GM18861 (cell line): ENCODE measurements around the gene APBB2.
"Not testable (repeated sequence)": the region's sequence is repeated elsewhere in the genome, so short reads cannot be mapped to it uniquely, and the experiment has no call there.

Source experiments
- ATAC-seq: cut with Tn5 transposase; IDR thresholded peaks from one replicate; pipeline ENCODE4 v1.9.1; 2021; ENCODE audit not compliant: unreplicated experiment

The APBB2 gene

DNA sequence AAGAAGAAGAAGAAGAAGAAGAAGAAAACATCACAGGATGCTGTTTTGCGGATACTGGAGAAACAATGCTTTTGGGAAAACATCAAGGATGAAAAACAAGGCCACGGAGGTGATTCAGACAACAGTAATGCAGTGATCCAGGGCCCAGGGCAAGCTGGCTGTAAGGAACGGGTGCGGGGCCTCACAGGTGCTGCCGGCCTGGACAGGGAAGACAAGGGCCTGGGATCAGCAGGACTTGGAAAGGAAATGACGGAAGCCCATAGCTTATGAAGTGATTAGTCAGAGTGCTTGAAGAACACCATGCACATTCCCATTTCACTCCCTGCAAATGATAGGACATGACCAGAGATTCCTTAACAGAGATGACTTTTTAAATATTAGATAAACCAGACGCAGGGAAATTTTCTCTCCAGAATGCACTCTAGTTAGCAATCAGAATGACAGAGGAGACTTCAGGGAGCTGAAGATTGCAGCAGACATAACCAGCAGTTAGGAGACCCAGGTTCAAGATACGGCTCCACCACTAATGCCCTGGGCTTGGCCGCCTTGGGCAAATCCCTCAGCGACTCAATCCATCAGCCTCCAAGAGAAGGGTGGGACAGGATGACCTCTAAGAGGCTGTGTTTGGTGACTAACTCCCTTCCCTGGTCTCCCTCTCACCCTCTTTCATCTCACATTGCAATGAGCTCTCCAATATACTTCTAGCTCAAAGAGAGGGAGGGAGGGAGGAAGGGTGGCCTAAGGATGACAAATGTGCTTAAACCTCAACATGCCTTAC, 54.1 kb downstream of the APBB2 start:
- no peak for ATAC-seq

DNA sequence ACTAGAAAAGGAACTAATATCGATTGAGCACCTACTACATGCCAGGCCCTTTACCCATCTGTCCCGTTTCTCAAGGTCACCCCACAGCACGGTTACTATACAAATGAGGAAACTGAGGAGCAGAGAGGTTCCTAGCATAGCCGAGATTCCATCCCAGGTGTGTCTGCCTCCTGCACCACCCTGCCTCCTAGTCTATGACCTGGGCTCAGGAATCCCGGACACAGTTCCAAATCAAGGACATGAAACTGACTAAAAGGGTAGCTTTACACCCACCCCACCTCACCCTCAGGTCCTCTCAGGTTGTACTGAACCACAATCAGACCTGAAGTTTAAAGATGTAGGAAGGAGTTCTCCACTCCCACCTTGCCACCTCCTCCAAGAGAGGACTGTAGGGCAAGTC, 55.6 kb downstream of the APBB2 start:
- no peak for ATAC-seq

DNA sequence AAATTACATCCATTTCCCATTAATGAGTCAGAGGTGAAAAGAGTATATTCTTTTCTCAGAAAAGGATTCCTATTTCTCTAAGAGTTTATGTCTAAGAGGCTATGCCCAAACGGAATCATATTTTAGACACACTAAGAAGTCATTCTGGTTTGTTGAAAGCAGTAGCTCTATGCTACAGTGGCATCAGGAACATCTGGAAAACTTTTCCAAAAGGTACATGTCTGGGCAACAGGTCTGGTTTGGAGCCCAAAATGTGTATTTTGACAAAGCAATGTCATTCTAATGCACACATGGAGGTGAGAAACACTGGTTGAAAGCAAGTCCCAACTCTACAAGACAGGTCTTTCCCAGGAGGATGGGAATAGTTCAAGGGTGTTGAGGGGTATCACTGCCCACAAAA, 56.1 kb downstream of the APBB2 start:
- no peak for ATAC-seq

DNA sequence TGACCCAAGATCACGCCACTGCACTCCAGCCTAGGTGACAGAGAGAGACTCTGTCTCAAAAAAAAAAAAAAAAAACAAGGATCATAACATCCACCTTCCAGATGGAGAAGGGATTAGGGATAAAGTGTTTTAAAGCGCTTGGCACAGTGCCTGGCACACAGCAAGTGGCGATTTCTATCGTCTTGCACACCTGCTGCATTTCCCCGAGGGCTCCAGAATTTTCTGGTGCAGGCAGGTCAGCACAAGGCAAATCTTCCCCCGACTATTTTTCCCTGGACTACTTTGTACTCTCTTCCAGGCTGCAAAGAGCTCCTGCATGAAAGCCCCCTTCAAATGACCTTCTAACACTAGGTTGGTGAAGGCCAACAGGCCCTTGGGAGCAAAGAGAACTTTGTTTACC, 57.3 kb downstream of the APBB2 start:
- no peak for ATAC-seq

DNA sequence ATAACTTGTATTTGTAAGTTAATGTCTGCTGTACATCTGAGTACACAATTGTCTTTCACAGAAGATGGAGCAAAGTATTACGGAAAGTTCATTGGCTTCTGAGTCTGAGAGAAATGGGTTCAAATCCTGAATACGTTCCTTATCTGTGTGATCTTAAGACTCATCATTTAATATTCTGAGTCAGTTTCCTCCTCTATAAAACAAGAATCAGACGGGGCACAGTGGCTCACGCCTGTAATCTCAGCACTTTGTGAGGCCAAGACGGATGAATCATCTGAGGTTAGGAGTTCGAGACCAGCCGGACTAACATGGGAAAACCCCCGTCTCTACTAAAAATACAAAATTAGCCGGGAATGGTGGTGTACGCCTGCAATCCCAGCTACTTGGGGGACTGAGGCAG, 57.8 kb downstream of the APBB2 start:
- ATAC-seq: no peak

DNA sequence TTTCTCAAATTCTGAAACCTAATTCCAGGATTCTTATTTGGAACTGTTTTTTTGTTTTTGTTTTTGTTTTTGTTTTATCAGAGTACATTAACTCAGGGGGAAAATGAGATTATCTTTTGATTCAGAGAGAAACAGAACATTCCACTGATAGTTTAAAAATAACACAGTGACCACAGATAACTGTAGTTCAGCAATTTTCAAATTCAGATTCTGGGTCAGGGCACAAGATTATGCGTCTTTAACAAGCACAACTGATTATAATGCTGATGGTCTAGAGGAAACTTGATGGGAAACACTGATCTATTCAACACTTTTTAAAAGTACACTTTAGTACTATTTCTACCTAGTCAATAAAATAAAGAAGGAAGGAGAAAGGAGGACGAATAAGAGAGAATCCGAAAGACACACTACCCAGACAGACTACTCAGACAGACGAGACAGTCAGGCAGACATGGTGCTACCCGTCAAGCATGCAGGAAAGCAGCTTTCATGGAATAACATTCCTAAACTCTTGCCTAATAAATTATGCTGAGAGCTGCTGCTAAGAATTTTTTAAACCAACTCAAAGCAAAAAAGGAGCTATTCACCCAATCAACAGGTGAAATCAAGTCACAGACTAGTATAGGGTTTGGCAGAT, 59.0 kb downstream of the APBB2 start:
- no peak for ATAC-seq

DNA sequence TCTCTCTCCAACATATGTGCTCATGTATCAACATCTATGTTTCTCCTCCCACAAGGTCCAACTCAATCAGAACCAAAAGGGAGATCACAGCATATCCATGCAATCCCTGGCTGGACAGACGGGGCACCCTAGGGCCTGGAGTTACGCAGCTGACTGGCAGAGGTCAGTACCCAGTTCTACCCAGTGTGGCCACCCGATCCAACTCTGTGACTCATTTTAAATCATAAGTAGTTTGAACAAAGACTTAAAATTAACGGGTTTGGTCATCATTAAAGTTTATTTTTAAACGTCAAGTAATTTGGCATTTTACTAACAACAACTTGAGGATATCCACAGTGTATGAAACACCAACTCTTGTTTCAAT, 59.5 kb downstream of the APBB2 start:
- no peak for ATAC-seq

DNA sequence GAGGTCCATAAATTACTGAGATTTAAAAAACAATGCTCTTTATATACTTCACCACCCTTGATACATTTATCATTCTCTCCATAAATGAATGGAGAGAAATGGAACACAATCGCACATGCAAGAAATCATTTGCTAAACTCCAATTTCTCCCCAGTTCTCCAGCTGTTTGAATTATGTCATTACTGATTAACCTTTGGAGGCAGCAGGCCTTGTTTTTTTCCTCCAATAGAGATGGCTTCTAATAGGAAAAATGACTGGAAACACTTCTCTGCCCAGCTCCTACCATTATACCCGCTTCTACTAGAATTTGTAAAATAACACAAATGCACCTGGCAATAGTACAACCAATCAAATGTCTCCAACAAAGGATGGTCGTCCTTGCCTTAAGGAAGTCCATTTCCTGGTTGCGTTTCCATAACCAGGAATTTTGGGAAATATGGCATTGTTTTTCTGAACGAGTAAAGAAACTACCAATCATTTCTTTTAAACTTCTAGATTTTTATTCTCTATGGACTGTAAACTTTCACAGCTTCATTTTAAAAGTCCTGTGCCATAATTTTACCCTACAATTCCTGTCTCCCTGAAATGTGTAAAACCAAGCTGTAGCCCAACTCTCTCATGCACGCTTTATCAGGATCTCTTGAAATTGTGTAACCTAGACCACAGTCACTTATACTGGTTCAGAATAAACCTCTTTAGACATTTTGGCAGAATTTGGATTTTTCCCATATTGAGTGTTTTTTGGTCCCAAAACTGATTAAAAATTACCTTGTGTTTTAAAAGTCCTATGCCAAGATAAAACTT, 60.1 kb downstream of the APBB2 start:
- no peak for ATAC-seq

DNA sequence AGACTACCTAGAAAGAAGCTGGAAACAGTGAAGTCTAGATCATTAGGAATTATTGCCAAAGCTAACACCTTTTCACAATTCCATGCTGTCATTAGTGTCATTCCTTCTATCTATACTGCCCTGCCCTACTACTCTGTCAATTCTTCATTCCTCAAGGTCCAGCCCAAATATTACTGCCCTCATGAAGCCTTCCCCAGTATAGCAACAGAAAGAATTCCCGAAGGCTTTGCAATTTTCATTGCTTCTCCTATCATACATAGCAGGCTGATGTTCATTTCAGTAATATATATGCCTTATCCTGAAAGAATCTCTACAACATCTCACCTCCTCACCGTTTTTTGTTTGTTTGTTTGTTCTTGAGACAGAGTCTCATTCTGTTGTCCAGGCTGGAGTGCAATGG, 63.9 kb downstream of the APBB2 start:
- no peak for ATAC-seq

DNA sequence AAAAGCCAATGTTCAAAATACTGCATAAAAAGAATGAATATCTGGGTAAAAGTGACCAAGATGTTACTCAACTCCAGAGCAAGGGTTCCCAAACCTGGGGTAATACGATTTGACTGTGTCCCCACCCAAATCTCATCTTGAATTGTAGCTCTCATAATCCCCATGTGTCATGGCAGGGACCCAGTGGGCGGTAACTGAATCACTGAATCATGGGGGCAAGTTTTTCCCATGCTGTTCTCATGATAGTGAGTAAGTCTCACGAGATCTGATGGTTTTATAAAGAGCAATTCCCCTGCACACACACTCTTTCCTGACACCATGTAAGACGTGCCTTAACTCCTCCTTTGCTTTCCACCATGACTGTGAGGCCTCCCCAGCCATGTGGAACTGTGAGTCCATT, 64.8 kb downstream of the APBB2 start:
- not testable (repeated sequence) for ATAC-seq

DNA sequence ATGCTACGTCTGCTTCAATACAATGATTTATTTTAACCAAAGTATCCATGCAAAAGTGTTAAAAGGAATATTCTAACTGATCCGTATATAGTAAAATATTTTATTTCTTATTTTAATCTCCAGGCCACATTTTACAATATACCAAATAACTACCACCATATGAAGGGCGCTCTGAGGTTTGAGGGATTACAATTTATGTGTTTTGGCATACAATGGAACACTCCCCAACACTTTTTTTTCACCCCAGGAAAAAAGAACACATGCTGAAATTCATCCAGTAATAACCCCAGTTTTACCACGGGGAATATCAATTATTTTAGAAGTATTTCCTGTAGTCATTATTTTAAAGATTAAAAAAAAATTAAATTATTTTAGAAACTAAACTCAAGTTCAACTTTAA, 65.4 kb downstream of the APBB2 start:
- no peak for ATAC-seq

DNA sequence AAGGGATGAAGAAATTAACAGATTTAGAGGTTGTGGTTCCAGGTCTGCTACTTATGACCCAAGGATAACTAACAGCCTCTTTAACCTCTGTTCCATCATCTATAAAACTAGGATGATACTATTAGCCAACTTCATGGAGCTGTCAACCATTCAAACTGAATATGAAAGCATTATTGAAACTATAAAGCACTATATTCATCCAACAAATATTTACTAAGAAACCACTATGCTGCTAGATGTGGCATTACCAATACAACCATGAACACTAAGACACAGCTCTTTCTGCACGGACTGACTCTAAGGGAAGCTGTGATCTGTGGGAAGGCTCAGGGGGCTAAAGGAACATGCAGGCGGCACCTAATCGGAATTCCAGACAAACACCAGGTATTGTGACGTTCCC, 66.0 kb downstream of the APBB2 start:
- no peak for ATAC-seq

DNA sequence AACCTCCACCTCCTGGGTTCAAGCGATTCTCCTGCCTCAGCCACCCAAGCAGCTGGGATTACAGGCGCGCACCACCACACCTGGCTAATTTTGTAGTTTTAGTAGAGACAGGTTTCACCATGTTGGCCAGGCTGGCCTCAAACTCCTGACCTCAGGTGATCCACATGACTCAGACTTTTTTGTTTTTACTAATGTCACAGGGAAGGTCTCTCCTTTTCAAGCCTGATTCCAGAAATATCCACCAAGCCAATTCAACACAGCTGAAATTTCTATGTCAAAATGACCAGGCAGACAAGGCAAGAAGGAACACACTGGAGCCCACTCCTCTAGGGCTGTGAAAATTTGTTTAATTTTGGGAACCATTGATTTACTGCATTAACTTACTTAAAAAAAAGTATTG, 66.8 kb downstream of the APBB2 start:
- not testable (repeated sequence) for ATAC-seq

DNA sequence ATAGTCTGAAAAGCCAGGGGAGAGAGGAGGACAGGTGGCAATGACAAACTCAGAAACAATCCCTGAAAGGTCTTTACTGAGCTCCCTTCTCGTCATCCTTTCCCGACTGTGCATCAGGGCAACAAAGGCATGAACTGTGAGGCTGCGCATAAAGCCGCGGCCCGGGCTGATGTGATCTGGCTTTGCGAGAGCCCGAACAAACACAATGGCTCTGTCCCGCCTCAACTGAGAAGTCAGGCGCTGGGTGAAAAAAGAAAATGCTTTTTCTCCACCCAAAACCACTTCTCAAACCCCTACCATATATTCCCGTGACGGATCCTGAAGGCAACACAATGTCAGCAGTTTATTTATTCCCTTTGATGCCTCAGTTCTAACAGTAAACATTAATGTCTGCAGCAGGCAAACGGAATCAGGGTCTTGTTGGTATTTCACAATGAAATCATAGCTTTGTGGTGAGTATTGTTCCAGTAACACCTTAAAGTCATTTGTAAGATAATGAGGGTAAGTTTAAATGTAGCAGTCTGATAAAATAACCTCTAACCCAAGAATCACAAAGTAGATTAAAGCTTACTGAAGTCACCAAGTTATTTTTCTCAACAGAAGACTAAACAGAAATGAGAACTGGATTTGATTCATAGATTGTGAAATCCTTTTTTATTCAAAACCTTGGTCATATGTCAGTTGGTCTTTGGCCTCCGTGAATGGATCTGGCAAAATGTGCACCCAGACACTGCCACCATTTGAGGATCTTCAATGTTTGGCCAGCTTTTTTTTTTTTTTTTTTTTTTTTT, 67.4 kb downstream of the APBB2 start:
- no peak for ATAC-seq

DNA sequence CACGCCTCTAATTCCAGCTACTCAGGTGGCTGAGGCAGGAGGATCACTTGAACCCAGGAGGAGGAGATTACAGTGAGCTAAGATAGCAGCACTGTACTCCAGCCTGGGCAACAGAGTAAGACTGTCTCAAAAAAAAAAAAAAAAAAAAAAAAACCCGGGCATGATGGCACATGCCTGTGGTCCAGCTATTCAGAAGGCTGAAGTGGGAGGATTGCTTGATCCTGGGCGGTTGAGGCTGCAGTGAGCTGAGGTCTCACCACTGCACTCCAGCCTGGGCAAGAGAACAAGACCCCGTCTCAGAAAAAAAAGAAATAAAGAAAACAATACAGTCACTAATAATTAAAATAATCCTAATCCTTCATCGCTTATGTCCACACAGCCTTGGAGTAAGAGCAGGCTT, 68.1 kb downstream of the APBB2 start:
- ATAC-seq: no peak

DNA sequence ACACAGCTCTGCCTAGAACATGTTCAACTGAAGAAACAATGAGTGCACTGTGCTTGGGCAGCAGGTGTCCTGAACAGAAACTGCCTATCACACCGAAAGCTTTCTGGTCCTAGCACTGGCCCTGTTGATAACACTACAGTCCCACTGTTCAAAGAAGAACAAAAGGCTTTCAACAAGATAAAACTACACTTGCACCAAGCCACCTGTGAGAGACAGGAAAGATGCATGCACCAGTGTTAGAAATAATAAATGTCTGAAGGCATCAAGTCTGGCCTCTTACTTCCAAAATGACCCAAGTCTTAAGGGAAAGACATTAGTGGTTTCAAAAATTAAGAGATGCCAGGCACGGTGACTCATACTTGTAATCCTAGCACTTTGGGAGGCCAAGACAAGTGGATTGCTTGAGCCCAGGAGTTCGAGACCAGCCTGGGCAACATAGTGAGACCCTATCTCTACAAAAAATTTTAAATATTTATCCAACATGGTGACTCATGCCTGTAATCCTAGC, 68.7 kb downstream of the APBB2 start:
- ATAC-seq: no peak

DNA sequence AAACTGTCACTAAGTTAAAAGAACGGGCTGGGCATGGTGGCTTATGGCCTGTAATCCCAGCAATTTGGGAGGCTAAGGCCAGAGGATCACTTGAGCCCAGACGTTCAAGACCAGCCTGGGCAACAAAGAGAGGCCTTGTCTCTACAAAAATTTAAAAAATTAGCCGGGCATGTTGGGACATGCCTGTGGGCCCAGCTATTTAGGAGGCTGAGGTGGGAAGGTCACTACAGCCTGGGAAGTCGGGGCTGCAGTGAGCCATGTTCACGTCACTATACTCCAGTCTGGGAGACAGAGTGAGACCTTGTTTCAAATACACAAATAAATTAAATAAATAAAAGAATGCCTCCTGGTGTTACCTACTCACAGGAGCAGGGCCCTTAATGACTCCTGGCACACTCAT, 69.5 kb downstream of the APBB2 start:
- no peak for ATAC-seq

DNA sequence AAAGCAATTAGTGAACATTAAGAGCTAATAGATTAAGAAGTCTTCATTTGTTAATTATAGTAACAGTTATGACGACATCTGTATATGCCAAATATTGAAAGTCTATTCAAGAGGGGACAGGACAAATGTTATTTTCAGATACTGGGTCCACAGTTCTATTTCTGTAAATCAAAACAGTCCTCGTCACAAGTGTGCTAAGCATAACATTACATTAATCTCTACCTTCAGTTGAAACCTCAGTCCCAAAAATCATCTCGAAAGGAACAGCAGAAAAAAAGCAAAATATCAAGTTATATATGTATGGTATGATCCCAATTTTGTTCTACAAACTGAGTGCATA, 70.3 kb downstream of the APBB2 start:
- ATAC-seq: no peak

DNA sequence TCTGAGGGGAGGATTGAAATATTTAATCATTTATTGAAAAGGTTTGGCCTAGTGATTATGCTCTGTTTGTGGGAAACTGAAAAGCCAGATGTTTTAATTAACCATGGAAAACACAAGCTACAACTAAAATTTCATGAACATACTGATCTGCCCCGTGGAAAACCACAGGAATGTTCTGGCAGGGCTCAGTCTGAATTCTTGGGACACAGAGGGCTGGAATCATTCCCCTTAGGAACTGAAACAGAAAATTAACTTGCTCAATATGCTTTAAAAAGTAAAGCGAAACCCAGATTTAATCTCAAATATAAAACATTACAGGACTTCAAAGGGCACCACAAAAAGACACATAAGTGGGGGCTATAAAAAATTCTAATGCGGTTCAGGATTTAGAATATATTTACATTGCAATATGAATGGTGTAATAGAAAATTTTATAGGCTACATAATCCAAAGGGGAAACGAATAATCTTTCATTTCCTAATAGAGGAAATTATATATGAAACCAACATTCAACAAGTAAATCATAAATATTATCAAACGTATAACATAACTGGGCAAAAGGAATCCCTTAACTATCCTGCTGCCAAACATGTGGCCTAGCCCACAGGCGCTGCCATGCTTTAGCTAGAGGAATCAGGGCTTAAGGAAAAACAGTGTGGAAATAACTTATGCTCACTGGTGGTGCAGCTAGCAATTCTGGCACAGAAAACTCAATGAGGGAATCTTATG, 70.9 kb downstream of the APBB2 start:
- no peak for ATAC-seq
